Mesenchymal stem cell (in vitro differentiated cells and primary cell): ENCODE results near the gene VN1R4.
"Not testable (repeated sequence)": the region's sequence is repeated elsewhere in the genome, so short reads cannot be mapped to it uniquely, and the experiment has no call there.

ENCODE experiments used
- DNase-seq: peaks from one replicate; pipeline ENCODE4 v3.0.0-alpha.2; 2013
- H2AFZ ChIP-seq: one replicate; pipeline ENCODE4 v1.6.1; 2013; ENCODE audit warnings: low read depth, mild to moderate bottlenecking, control low read depth, inconsistent platforms, low read length, moderate library complexity
- H2AK5ac ChIP-seq: 2 replicates; pipeline ENCODE4 v1.6.1; 2013; ENCODE audit warnings: low read length, moderate library complexity, mild to moderate bottlenecking, inconsistent platforms; ENCODE audit not compliant: severe bottlenecking
- H2BK120ac ChIP-seq: one replicate; pipeline ENCODE4 v1.6.1; 2013; ENCODE audit warnings: low read depth, mild to moderate bottlenecking, inconsistent platforms, low read length, moderate library complexity
- H2BK12ac ChIP-seq, 2 experiments: one replicate each; pipeline ENCODE4 v1.6.1; 2013; ENCODE audit warnings: inconsistent platforms in 2 of 2, low read length in 2 of 2, mild to moderate bottlenecking in 2 of 2, moderate library complexity in 2 of 2, control low read depth in 1 of 2
- H2BK15ac ChIP-seq: one replicate; pipeline ENCODE4 v1.6.1; 2013; ENCODE audit warnings: mild to moderate bottlenecking, low read depth, inconsistent platforms; ENCODE audit not compliant: poor library complexity, severe bottlenecking
- H2BK5ac ChIP-seq: 2 replicates; pipeline ENCODE4 v1.6.1; 2013; ENCODE audit warnings: low read depth, mild to moderate bottlenecking, low read length, control low read depth, inconsistent platforms; ENCODE audit not compliant: poor library complexity, severe bottlenecking
- H3K14ac ChIP-seq, 2 experiments: one replicate each; pipeline ENCODE4 v1.6.1; 2013; ENCODE audit warnings: inconsistent platforms in 2 of 2, low read length in 2 of 2, control low read depth in 1 of 2, mild to moderate bottlenecking in 1 of 2, moderate library complexity in 1 of 2
- H3K18ac ChIP-seq, 2 experiments: one replicate each; pipeline ENCODE4 v1.6.1; 2013; ENCODE audit warnings: inconsistent platforms in 2 of 2, low read length in 2 of 2, control low read depth in 1 of 2, low read depth in 1 of 2, mild to moderate bottlenecking in 1 of 2
- H3K23ac ChIP-seq, 2 experiments: one replicate each; pipeline ENCODE4 v1.6.1; 2013; ENCODE audit warnings: inconsistent platforms in 2 of 2, low read length in 2 of 2, mild to moderate bottlenecking in 2 of 2, moderate library complexity in 2 of 2, control low read depth in 1 of 2
- H3K27ac ChIP-seq: 2 replicates; pipeline ENCODE4 v1.5.1; 2013; ENCODE audit warnings: mild to moderate bottlenecking, moderate library complexity, low read length, control low read depth, inconsistent platforms; ENCODE audit not compliant: poor library complexity, severe bottlenecking
- H3K27me3 ChIP-seq, 2 experiments: 2 replicates each; pipeline versions ENCODE4 v1.6.1 to v1.7.0; 2013; ENCODE audit warnings: low read length in 2 of 2, mild to moderate bottlenecking in 2 of 2, moderate library complexity in 2 of 2, control low read depth in 1 of 2, inconsistent platforms in 1 of 2; ENCODE audit not compliant: control insufficient read depth in 1 of 2, insufficient read depth in 1 of 2
- H3K36me3 ChIP-seq, 2 experiments: 2 replicates each; pipeline versions ENCODE4 v1.6.1 to v1.7.0; 2013; ENCODE audit warnings: low read length in 2 of 2, control low read depth in 1 of 2, inconsistent platforms in 1 of 2, low read depth in 1 of 2, mild to moderate bottlenecking in 1 of 2; ENCODE audit not compliant: insufficient read depth in 2 of 2, control insufficient read depth in 1 of 2
- H3K4ac ChIP-seq, 2 experiments: one replicate each; pipeline ENCODE4 v1.6.1; 2013; ENCODE audit warnings: inconsistent platforms in 2 of 2, low read length in 2 of 2, mild to moderate bottlenecking in 2 of 2, moderate library complexity in 2 of 2, control low read depth in 1 of 2, low read depth in 1 of 2
- H3K4me1 ChIP-seq: 2 replicates; pipeline ENCODE4 v1.6.1; 2013; ENCODE audit warnings: low read depth, low read length, control low read depth; ENCODE audit not compliant: control insufficient read depth, insufficient read depth
- H3K4me2 ChIP-seq: 2 replicates; pipeline ENCODE4 v1.6.1; 2013; ENCODE audit warnings: low read length, mild to moderate bottlenecking, inconsistent platforms; ENCODE audit not compliant: poor library complexity, severe bottlenecking
- H3K4me3 ChIP-seq, 2 experiments: 2 replicates each; pipeline versions ENCODE4 v1.5.1 to v1.7.0; 2013; ENCODE audit warnings: low read length in 2 of 2, mild to moderate bottlenecking in 2 of 2, control low read depth in 1 of 2, low read depth in 1 of 2; ENCODE audit not compliant: insufficient read depth in 1 of 2
- H3K79me1 ChIP-seq: replicated peaks from 2 replicates; pipeline ENCODE4 v1.6.1; 2013; ENCODE audit warnings: mild to moderate bottlenecking, control low read depth, low read length, inconsistent platforms; ENCODE audit not compliant: poor library complexity, severe bottlenecking
- H3K9ac ChIP-seq: 2 replicates; pipeline ENCODE4 v1.7.0; 2013; ENCODE audit warnings: mild to moderate bottlenecking, low read length, moderate library complexity
- H3K9me3 ChIP-seq: 2 replicates; pipeline ENCODE4 v1.7.0; 2013; ENCODE audit warnings: mild to moderate bottlenecking, low read length; ENCODE audit not compliant: control insufficient read depth
- H4K8ac ChIP-seq: one replicate; pipeline ENCODE4 v1.6.1; 2013; ENCODE audit warnings: inconsistent platforms, mild to moderate bottlenecking, low read length, moderate library complexity
- H4K91ac ChIP-seq: one replicate; pipeline ENCODE4 v1.6.1; 2013; ENCODE audit warnings: mild to moderate bottlenecking, low read length, inconsistent platforms
- WGBS: methylation state at CpG from one replicate; pipeline ENCODE4 v1.1.7; 2013; ENCODE audit warnings: mixed read lengths; 5-methylcytosine and 5-hydroxymethylcytosine counted together

The VN1R4 gene

DNA sequence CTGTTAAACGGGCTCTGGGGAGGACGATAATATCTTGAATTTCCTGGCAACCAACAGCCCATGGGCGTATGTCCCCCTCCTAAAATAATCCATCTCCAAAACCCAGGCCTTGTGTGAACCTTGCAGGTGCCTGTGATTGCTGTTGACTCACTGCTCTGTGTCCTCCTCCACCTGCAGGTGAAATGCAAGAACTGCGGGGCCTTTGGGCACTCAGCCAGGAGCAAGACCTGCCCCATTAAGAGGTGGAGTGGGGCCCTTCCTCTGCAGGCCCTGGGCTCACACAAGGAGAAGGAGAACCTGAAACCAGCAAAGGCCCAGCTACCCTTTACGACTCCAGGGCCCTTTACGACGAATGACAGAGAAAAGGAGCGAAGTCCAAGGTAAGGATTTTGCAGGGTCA lies 14.4 kb upstream of the VN1R4 start:
- not testable (repeated sequence) for H3K4me1 ChIP-seq, H3K4me3 ChIP-seq, H3K4ac ChIP-seq, H3K36me3 ChIP-seq, H3K14ac ChIP-seq, H3K23ac ChIP-seq, H3K4me2 ChIP-seq, H3K27ac ChIP-seq, H3K27me3 ChIP-seq, H3K79me1 ChIP-seq, H2BK5ac ChIP-seq, H2BK15ac ChIP-seq, H3K18ac ChIP-seq, DNase-seq, H4K8ac ChIP-seq, H2BK120ac ChIP-seq, H2AFZ ChIP-seq, H3K9ac ChIP-seq, H2BK12ac ChIP-seq, H2AK5ac ChIP-seq, H4K91ac ChIP-seq
- WGBS, result no CpG with 5 or more reads among the region's 8 CpGs
- H3K9me3 ChIP-seq, result peaks cover 18% of the 10 kb centered on the region

DNA sequence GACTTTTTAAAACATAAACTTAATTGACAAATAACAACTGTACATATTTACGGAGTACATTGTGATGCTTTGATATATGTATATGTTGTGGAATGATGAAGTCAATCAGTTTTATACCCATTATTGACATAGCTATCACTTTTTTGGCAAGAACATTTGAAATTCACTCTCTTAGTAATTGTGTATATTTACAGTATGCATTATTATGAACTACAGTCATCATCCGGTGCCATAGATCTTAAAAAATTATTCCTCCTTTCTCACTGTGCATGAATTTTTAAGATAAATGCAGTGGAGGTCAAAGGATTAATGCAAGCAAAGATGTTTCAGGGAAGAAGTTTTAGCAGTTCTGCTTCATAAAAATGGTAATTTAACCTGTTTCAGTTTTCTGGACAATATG lies 8.0 kb upstream of the VN1R4 start:
- Histone ChIP-seq H2BK12ac (no peak overlapping the region), H4K91ac (no peak overlapping the region), H3K4ac (no peak overlapping the region), H3K27ac (no peak overlapping the region), H2BK15ac (no peak overlapping the region), H3K79me1 (no peaks in the 10 kb centered on the region), H2AK5ac (no peak overlapping the region), H3K18ac (no peak overlapping the region), H4K8ac (no peak overlapping the region), H3K9ac (no peak overlapping the region), H3K23ac (no peak overlapping the region), H3K4me3 (no peak overlapping the region), H2BK5ac (no peak overlapping the region), H2BK120ac (no peak overlapping the region), H3K4me2 (no peak overlapping the region), H3K14ac (no peak overlapping the region), H2AFZ (no peak overlapping the region), H3K4me1 (no peaks in the 10 kb centered on the region), H3K36me3 (no peaks in the 10 kb centered on the region), H3K27me3 (no peaks in the 10 kb centered on the region), H3K9me3 (peaks cover 43% of the 10 kb centered on the region)
- no peak for DNase-seq
- WGBS, result no CpG with 5 or more reads among the region's 2 CpGs

DNA sequence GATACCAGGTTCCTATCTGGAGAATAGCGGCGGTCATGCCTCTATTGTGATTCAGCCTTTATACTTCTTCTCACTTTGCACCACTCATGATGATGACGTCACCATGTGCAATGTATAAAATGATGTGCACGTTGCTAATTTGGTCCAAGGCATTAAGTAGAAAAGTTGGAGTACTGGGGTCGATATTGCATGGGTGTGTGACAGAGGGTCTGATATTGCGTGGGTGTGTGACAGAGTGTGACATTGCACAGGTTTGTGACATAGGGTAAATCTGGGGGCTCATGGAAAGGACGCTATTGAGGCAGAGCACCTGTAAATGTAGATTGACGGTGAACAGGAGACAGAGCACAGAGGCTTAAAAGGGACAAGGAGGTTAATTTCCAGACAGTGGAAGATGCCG lies 4.5 kb upstream of the VN1R4 start:
- H2BK15ac ChIP-seq, result no peak overlapping the region
- H2BK120ac ChIP-seq, result no peak overlapping the region
- H4K8ac ChIP-seq, result no peak overlapping the region
- no peaks in the 10 kb centered on the region for H3K4me1 ChIP-seq
- H2AFZ ChIP-seq, result no peak overlapping the region
- H3K18ac ChIP-seq, result no peak overlapping the region
- no peak overlapping the region for H3K4ac ChIP-seq
- no peak overlapping the region for H3K23ac ChIP-seq
- H3K27me3 ChIP-seq, result no peaks in the 10 kb centered on the region
- H3K4me3 ChIP-seq, result no peak overlapping the region
- H3K9ac ChIP-seq, result no peak overlapping the region
- H2BK12ac ChIP-seq, result no peak overlapping the region
- H2AK5ac ChIP-seq, result no peak overlapping the region
- H3K79me1 ChIP-seq, result no peaks in the 10 kb centered on the region
- no peak overlapping the region for H3K4me2 ChIP-seq
- DNase-seq, result no peak
- no peaks in the 10 kb centered on the region for H3K36me3 ChIP-seq
- WGBS, result 84% methylated on average over 9 of the region's 9 CpGs
- no peak overlapping the region for H4K91ac ChIP-seq
- H3K9me3 ChIP-seq, result peaks cover 30% of the 10 kb centered on the region
- H3K27ac ChIP-seq, result no peak overlapping the region
- no peak overlapping the region for H3K14ac ChIP-seq
- no peak overlapping the region for H2BK5ac ChIP-seq

DNA sequence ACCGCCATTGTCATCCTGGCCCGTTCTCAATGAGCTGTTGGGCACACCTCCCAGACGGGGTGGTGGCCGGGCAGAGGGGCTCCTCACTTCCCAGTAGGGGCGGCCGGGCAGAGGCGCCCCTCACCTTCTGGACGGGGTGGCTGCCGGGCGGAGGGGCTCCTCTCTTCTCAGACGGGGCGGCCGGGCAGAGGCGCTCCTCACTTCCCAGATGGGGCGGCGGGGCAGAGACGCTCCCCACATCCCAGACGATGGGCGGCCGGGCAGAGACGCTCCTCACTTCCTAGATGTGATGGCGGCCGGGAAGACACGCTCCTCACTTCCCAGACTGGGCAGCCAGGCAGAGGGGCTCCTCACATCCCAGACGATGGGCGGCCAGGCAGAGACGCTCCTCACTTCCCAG lies 2.3 kb upstream of the VN1R4 start:
- not testable (repeated sequence) for H2AFZ ChIP-seq, H3K23ac ChIP-seq, H4K8ac ChIP-seq, H3K4me1 ChIP-seq, H2BK12ac ChIP-seq, H2BK120ac ChIP-seq, H3K18ac ChIP-seq, H3K36me3 ChIP-seq, H3K14ac ChIP-seq, H3K79me1 ChIP-seq, H3K9ac ChIP-seq, H3K27me3 ChIP-seq, H3K4me2 ChIP-seq, H2AK5ac ChIP-seq, DNase-seq, H3K4ac ChIP-seq, H4K91ac ChIP-seq, H2BK15ac ChIP-seq, H3K27ac ChIP-seq, H2BK5ac ChIP-seq, H3K4me3 ChIP-seq
- WGBS, result 94% methylated on average over 16 of the region's 27 CpGs
- H3K9me3 ChIP-seq, result peaks cover 27% of the 10 kb centered on the region
